Caco-2 (cell line): ENCODE results near the gene ST6GALNAC3. TPM values are rescaled to one million over a fixed set of nuclear protein-coding genes. Genes with fewer than 3 reads are reported as not detected.

Experiments
- BruUV-seq: library from RNA; stranded (reverse); fragments of 400-500 nt; replicated peaks from 2 replicates; lab custom pipeline; 2021; lab: Mats Ljungman, UMichigan
- CTCF ChIA-PET: fragments of 300-600 bp; sonication (Branson Sonifier 250); formaldehyde crosslinking; loops from one replicate; lab custom pipeline; 2022; ENCODE audit warnings: antibody characterized with exemption; lab: Charles Lee
- POLR2A ChIA-PET: fragments of 300-600 bp; sonication (Branson Sonifier 250); formaldehyde crosslinking; loops from one replicate; lab custom pipeline; 2022; ENCODE audit warnings: antibody characterized with exemption; lab: Charles Lee
- DNase-seq, 2 experiments: peaks; one replicate each; pipeline versions ENCODE4 v3.0.0 to v3.0.0-alpha.2; 2020 to 2022
- H3K27me3 ChIP-seq: replicated peaks from 2 replicates; pipeline ENCODE4 v1.6.0; 2011; ENCODE audit warnings: low read length; ENCODE audit not compliant: control insufficient read depth, insufficient read depth
- H3K36me3 ChIP-seq: 2 replicates; pipeline ENCODE4 v1.5.1; 2011; ENCODE audit warnings: low read length; ENCODE audit not compliant: control insufficient read depth, insufficient read depth
- H3K4me1 ChIP-seq: fragments of 250-450 bp; sonication (Bioruptor Pico); 2 replicates; pipeline ENCODE4 v1.5.1; 2020; ENCODE audit warnings: mild to moderate bottlenecking
- H3K4me3 ChIP-seq: 2 replicates; pipeline ENCODE4 v1.5.1; 2011; ENCODE audit warnings: low read depth, mild to moderate bottlenecking, control low read depth, low read length
- H3K9me3 ChIP-seq: fragments of 250-450 bp; sonication (Bioruptor Pico); 2 replicates; pipeline ENCODE4 v1.5.1; 2020; ENCODE audit warnings: mild to moderate bottlenecking, moderate library complexity
- H3K27ac Mint-ChIP-seq: one replicate; pipeline ENCODE4 v1.8.0; 2022; ENCODE audit warnings: mixed read lengths; ENCODE audit not compliant: unreplicated experiment
- H3K27me3 Mint-ChIP-seq: one replicate; pipeline ENCODE4 v1.8.0; 2022; ENCODE audit warnings: mixed read lengths; ENCODE audit not compliant: insufficient read depth, unreplicated experiment
- H3K36me3 Mint-ChIP-seq: one replicate; pipeline ENCODE4 v1.8.0; 2022; ENCODE audit warnings: mild to moderate bottlenecking, mixed read lengths; ENCODE audit not compliant: insufficient read depth, unreplicated experiment
- H3K4me1 Mint-ChIP-seq: one replicate; pipeline ENCODE4 v1.8.0; 2022; ENCODE audit warnings: low read depth, mixed read lengths; ENCODE audit not compliant: unreplicated experiment
- H3K4me3 Mint-ChIP-seq: one replicate; pipeline ENCODE4 v1.8.0; 2022; ENCODE audit warnings: mild to moderate bottlenecking, moderate library complexity, mixed read lengths; ENCODE audit not compliant: unreplicated experiment
- H3K9me3 Mint-ChIP-seq: one replicate; pipeline ENCODE4 v1.8.0; 2022; ENCODE audit warnings: mixed read lengths; ENCODE audit not compliant: unreplicated experiment
- intact Hi-C: fragments of 100-400 bp; cut with micrococcal nuclease; formaldehyde crosslinking; loops from one replicate; pipeline ENCODE4 v1.10.0; 2022; ENCODE audit not compliant: unreplicated experiment
- total RNA-seq: library from RNA; stranded (reverse); gene quantifications from 2 replicates; pipeline ENCODE4 v1.2.3, GENCODE V29; 2022
- TF ChIP-seq, protein P1 (sequence below), 2 experiments: fragments of 200-600 bp in 1 of 2; IDR thresholded peaks; 1 replicate in 1 of 2; 2 replicates in 1 of 2; pipeline versions ENCODE4 v1.5.1 to v1.8.0; 2011 to 2022; ENCODE audit warnings: antibody characterized with exemption in 1 of 2, control low read depth in 1 of 2, inconsistent platforms in 1 of 2, low read depth in 1 of 2, low read length in 1 of 2, mild to moderate bottlenecking in 1 of 2, moderate library complexity in 1 of 2; ENCODE audit not compliant: insufficient read depth in 1 of 2, severe bottlenecking in 1 of 2, unreplicated experiment in 1 of 2

The ST6GALNAC3 gene
- total RNA-seq, 1 experiment from 2014 or later, result 16.0 TPM

DNA sequence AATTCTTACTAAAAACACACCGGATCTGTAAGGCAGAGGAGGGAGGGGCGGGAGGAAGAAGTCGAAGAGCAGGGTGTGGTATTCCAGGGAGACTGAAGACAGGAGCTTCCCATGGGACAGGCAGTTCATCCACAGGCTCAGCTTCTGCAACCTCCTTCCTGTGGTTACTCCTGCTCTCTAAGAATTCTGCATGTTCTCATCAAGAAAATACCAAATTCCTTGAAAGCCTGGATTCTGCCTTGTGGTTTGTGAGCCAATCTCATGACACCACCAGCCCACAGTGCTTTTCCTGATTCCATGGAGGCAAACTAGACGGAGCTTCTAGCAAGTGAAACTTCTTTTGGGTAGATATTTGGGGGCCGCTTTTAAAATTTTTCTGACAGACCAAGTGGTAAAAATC is 1.1 kb upstream of the ST6GALNAC3 start:
- Histone ChIP-seq H3K4me3 (no peak overlapping the region), H3K9me3 (no peaks in the 10 kb centered on the region), H3K4me1 (peaks cover 20% of the 10 kb centered on the region), H3K36me3 (no peaks in the 10 kb centered on the region), H3K27me3 (no peaks in the 10 kb centered on the region)
- Mint-ChIP-seq H3K9me3 (no peaks in the 10 kb centered on the region), H3K36me3 (no peaks in the 10 kb centered on the region), H3K27ac (peak overlapping the region; percentile 75), H3K4me3 (peak overlapping the region; percentile 96), H3K4me1 (peaks cover 19% of the 10 kb centered on the region), H3K27me3 (no peaks in the 10 kb centered on the region)
- intact Hi-C loops, result no loop called here
- BruUV-seq, result no TSS peak
- POLR2A ChIA-PET, result no interaction called here
- no peak for DNase-seq
- CTCF ChIA-PET, result no interaction called here
- TF ChIP-seq, protein P1, sequence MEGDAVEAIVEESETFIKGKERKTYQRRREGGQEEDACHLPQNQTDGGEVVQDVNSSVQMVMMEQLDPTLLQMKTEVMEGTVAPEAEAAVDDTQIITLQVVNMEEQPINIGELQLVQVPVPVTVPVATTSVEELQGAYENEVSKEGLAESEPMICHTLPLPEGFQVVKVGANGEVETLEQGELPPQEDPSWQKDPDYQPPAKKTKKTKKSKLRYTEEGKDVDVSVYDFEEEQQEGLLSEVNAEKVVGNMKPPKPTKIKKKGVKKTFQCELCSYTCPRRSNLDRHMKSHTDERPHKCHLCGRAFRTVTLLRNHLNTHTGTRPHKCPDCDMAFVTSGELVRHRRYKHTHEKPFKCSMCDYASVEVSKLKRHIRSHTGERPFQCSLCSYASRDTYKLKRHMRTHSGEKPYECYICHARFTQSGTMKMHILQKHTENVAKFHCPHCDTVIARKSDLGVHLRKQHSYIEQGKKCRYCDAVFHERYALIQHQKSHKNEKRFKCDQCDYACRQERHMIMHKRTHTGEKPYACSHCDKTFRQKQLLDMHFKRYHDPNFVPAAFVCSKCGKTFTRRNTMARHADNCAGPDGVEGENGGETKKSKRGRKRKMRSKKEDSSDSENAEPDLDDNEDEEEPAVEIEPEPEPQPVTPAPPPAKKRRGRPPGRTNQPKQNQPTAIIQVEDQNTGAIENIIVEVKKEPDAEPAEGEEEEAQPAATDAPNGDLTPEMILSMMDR (IDR thresholded peaks at IDR 0.05; ENCODE audit: insufficient read depth in 1 of 2, low read depth in 1 of 2, low read length in 1 of 2, severe bottlenecking in 1 of 2, unreplicated experiment in 1 of 2), result no peak

DNA sequence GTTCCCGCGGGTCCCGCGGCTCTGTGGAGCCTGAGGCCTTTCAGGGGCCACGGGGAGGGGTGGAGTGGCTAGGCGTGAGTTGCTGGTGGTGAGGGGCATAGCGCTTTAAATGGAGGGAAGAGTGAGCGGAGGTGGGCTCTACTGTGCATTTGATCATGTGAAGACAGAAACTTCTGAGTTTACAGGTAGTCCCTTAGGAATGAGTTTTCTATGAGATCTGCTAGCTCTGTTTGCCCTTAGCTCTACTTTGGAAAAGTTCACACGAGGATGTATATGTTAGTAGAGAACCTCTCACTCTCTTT is 593 bp downstream of the ST6GALNAC3 start:
- intact Hi-C loops, result loop anchor here (2.0 kb wide), 1 partner anchor 84 kb away; no protein-coding TSS in a partner anchor
- no TSS peak for BruUV-seq
- no peaks in the 10 kb centered on the region for H3K27me3 ChIP-seq
- TF ChIP-seq, protein P1 (IDR thresholded peaks at IDR 0.05; ENCODE audit: insufficient read depth in 1 of 2, low read depth in 1 of 2, low read length in 1 of 2, severe bottlenecking in 1 of 2, unreplicated experiment in 1 of 2), result no peak
- peak overlapping the region; percentile 80 for H3K27ac Mint-ChIP-seq
- no peaks in the 10 kb centered on the region for H3K36me3 Mint-ChIP-seq
- H3K9me3 Mint-ChIP-seq, result no peaks in the 10 kb centered on the region
- H3K36me3 ChIP-seq, result no peaks in the 10 kb centered on the region
- POLR2A ChIA-PET, result no interaction called here
- peak overlapping the region; percentile 96 for H3K4me3 Mint-ChIP-seq
- peaks cover 8% of the 10 kb centered on the region; the same call in 1 of the 2 replicates for H3K4me1 ChIP-seq
- H3K9me3 ChIP-seq, result no peaks in the 10 kb centered on the region
- no peaks in the 10 kb centered on the region for H3K27me3 Mint-ChIP-seq
- peak overlapping the region; percentile 60 for H3K4me3 ChIP-seq
- DNase-seq, result no peak
- CTCF ChIA-PET, result no interaction called here
- peaks cover 11% of the 10 kb centered on the region for H3K4me1 Mint-ChIP-seq

DNA sequence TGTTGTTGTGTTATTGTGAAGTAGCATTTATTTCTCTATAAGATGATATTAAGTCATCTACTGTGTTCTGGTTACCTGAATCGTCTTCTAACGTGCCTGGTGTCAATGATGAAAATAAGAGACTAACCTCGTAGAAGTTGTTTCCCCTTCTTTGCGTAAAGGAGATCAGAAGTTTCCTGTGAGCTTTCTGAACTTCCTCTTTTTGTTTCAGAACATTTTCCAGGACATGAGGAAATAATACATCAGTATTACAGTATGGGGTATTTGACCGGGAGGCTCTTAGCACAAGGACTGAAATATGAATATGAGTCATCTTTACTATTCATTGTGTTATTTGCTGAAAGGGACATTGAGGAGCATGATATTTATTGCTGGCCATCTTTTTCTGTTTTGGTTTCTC is 1.3 kb downstream of the ST6GALNAC3 start:
- no peaks in the 10 kb centered on the region for H3K36me3 ChIP-seq
- ChIA-PET POLR2A (interaction anchor here (0.6 kb wide), 1 partner anchor 9 kb away, joined by 5 read pairs; no protein-coding TSS in a partner anchor), CTCF (no interaction called here)
- H3K4me1 ChIP-seq, result peaks cover 8% of the 10 kb centered on the region; the same call in 1 of the 2 replicates
- Mint-ChIP-seq H3K9me3 (no peaks in the 10 kb centered on the region), H3K27me3 (no peaks in the 10 kb centered on the region), H3K27ac (no peak overlapping the region), H3K36me3 (no peaks in the 10 kb centered on the region), H3K4me1 (peaks cover 15% of the 10 kb centered on the region), H3K4me3 (peak overlapping the region; percentile 96)
- H3K9me3 ChIP-seq, result no peaks in the 10 kb centered on the region
- no peaks in the 10 kb centered on the region for H3K27me3 ChIP-seq
- TF ChIP-seq, protein P1 (IDR thresholded peaks at IDR 0.05; ENCODE audit: insufficient read depth in 1 of 2, low read depth in 1 of 2, low read length in 1 of 2, severe bottlenecking in 1 of 2, unreplicated experiment in 1 of 2), result no peak
- intact Hi-C loops, result loop anchor here (2.0 kb wide), 1 partner anchor 85 kb away; no protein-coding TSS in a partner anchor
- no peak for DNase-seq
- H3K4me3 ChIP-seq, result peak overlapping the region; percentile 60; the same call in 1 of the 2 replicates
- BruUV-seq, result no TSS peak
